Adrenal gland (tissue), 5 donors: ENCODE measurements around the gene ATP8A2.

ENCODE experiments used
- POLR2A ChIP-seq, 2 donors: fragments of 450-650 bp; IDR thresholded peaks; one replicate each; pipeline ENCODE4 v1.6.1; 2017; ENCODE audit warnings: antibody characterized with exemption in 2 of 2, mild to moderate bottlenecking in 2 of 2, moderate library complexity in 1 of 2
- TF ChIP-seq, protein P1 (sequence below), 6 experiments: fragments of 450-650 bp in 4 of 6; fragments of 200-600 bp in 2 of 6; sonication (generic) in 1 of 6; IDR thresholded peaks; 1 replicate in 5 of 6; 2 replicates in 1 of 6; pipeline versions ENCODE4 v1.5.1 to v1.8.0; 2016 to 2021; ENCODE audit warnings: antibody characterized with exemption in 6 of 6, mild to moderate bottlenecking in 2 of 6, moderate library complexity in 1 of 6
- donor health status: DM: no; HTN: no; CAD: no.

DNA sequence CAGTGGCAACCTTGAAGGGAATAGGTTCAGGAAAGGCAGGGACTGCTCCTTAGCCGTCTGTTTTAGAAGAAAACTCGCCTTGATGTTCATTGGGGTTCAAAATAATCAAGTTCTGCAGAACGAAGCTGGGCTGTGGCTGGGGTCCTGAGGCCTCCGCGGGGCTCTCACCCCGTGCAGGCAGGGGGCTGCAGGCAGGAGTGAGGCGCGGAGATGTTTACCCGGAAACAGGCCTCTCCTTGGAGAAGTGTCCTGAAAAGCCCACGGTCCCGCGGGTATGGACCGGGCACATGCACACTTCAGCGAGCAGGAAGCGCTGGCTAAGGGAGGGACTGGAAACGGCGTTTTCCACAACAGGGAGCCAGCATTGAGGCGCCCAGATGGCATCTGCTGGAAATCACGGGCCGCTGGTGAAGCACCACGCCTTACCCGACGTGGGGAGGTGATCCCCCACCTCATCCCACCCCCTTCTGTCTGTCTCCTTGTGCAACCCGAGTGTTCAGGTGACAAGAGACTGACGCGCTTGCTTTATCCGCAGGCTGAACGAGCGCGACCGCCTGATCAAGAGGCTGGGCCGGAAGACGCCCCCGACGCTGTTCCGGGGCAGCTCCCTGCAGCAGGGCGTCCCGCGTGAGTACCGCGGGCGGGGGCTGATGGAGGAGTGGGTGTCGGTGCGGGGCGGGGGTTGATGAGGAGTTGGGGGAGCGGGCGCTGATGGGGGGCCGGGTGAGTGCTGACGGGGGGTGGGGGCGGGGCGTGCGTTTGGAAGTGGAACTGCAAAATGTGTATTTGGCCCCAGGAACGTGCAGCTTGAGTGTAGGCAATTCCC lies 640.4 kb downstream of the ATP8A2 start:
- TF ChIP-seq, protein P1, sequence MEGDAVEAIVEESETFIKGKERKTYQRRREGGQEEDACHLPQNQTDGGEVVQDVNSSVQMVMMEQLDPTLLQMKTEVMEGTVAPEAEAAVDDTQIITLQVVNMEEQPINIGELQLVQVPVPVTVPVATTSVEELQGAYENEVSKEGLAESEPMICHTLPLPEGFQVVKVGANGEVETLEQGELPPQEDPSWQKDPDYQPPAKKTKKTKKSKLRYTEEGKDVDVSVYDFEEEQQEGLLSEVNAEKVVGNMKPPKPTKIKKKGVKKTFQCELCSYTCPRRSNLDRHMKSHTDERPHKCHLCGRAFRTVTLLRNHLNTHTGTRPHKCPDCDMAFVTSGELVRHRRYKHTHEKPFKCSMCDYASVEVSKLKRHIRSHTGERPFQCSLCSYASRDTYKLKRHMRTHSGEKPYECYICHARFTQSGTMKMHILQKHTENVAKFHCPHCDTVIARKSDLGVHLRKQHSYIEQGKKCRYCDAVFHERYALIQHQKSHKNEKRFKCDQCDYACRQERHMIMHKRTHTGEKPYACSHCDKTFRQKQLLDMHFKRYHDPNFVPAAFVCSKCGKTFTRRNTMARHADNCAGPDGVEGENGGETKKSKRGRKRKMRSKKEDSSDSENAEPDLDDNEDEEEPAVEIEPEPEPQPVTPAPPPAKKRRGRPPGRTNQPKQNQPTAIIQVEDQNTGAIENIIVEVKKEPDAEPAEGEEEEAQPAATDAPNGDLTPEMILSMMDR (IDR thresholded peaks at IDR 0.05), result no peak
- no peak for TF ChIP-seq POLR2A (IDR thresholded peaks at IDR 0.05)
